Posterior cingulate gyrus (tissue), 11 donors: ENCODE data around the gene AANAT.
"Not testable (repeated sequence)": the region's sequence is repeated elsewhere in the genome, so short reads cannot be mapped to it uniquely, and the experiment has no call there.

Experiments used
- DNase-seq, 10 donors: peaks; one replicate each; pipeline versions ENCODE4 v3.0.0 to v3.0.0-alpha.2; 2020 to 2021; ENCODE audit warnings: mixed read lengths in 3 of 10
- intact Hi-C: fragments of 100-400 bp; cut with DNase I; formaldehyde crosslinking; loops from one replicate; pipeline ENCODE4 v1.15.1; 2023

Gene AANAT

GRCh38 chr17:76500747-76501017, 33.3 kb downstream of the AANAT start:
- no peak for DNase-seq
- intact Hi-C loops = no loop called here

DNA sequence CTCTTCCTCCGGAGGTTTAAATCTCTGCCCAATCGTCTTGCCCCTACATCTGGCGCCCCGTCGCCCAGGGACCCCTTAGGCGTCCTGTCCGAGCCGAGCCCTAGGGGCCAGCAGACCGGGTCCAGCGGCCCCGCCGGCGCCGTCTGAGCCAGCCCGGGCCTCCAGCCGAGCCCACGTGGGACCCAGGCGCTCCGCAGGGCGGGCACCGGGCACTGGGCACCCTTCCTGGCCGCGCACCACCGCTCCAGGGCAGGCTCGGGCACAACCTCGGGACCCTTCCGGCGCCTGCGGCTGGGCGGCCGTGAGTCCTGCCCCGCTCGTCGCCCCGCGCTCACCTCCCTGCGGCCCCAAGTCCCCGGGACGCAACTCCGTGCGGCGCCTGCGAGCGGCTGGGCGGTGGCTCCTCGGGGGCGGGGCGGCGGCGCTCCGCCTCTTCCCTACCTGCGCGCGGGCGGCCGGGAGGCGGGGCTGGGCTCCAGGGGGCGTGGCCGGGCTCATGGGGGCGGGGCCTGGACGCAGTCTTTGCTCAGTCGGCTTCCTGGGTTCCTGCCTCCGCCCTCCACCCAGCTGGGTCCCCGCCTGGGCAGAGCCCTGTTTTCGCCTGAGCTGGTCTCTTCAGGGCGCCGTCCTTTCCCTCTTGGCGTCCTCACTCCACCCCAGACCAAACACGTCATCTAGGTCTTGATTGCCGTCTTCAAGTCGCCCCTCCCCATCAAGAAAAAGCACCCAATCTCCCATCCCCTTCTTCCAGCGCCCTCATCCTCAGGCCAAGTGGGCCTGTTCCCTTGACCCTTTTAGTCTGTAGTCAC, 33.8 kb downstream of the AANAT start, which contains the start of gene RHBDF2:
RHBDF2 (minus strand) TSS at position 406 of the 809 bp plus-strand sequence. CDS start 19,899 bp downstream, outside the sequence.
- intact Hi-C loops = no loop called here

GRCh38 chr17:76501827-76502307, 34.5 kb downstream of the AANAT start:
- DNase-seq = no peak
- intact Hi-C loops = no loop called here

More for the DNA sequence above, 33.8 kb downstream of the AANAT start, which contains the start of gene RHBDF2:
- peak; percentile 51 to 97 (median 74) for DNase-seq

- no peak for DNase-seq
- intact Hi-C loops = no loop called here
These were observed 35.2 kb downstream of the AANAT start for GRCh38 chr17:76502341-76503211.

DNA sequence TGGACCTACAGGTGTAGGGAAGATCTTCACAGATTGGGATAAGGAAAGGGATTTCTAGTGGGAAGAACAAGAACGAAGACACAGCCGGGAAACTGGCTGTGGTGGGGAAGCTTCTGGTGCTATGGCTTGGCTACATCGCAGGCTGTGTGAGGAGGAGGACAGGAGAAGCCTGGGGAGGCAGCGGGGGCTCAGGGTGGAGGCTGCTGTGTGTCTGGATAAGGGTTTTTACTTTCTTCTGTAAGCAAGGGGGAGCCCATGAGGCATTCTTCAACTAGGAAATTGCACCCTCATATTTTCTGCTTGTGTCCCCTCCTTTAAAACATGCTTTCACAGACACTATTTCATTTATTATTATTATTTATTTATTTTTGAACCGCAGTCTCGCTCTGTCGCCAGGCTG, 36.7 kb downstream of the AANAT start:
- intact Hi-C loops = no loop called here
- no peak for DNase-seq

DNA sequence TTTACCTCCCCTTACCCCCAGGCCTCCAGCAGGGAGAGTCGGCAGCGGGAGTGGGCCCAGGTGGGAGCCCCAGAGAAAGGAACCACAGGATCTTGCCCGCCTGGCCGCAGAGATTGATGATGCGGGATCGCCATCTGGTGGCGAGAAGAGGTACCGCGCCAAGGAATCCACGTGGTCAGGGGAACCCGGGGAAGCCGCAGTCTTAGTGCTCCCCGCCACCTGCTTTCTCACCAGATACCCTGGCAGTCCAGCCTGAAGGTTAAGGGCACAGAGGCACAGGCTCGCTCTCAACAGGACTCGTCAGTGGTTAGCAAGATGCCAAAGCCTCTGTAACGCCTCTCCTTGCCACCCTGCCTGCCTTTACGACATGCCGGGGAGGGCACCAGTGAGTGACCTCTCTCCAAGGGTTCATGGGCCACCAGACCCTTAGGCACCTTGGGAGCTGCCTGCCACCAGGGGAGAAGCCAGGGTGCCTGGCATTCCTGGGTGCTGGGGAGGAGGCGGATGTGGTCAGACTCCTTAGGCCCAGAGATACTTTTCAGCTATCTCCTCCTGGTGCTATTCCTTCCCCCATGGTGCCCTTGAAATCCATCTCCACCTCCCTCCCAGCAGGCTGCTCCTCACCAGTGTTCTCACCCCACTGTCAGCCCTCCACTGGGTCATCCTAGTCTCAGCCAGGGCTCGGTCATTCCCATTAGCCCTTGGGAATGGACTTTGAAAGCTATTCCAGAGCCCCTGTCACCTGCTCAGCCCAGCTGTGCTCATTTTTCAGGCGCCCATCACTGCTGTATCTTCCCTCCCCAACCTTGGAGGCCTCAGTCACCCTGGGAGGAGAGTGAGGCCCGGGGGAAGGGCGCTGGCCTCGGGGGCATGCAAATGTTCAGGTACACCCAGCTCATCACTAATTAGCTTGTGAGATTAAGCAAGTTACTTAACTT, 39.3 kb downstream of the AANAT start:
- DNase-seq = peak; percentile 76 to 98 (median 92)
- intact Hi-C loops = loop anchor here (1.0 to 5.0 kb wide), 3 partner anchors 40 to 204 kb away; no protein-coding TSS in a partner anchor

DNA sequence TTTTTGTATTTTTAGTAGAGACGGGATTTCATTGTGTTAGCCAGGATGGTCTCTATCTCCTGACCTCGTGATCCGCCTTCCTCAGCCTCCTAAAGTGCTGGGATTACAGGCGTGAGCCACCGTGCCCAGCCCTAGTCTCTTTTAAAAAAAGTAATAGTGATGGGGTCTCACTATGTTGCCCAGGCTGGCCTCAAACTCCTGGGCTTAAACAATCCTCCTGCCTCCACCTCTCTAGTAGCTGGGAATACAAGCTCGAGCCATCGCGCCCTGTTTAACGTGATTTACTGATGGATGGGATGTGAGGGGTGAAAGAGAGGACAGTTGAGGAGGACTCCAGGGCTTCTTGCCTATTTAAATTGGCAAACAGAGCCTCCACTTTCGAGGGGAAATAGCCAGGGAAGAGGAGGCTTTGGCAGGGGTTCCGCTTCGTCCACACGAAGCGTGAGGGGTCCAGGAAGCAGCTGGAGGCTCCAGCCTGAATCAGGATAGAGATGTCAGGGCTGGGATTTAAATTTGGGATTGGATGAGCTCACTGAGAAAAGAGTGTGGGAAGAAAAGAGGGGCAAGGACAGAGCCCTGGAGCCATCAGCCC, 41.2 kb downstream of the AANAT start:
- not testable (repeated sequence) for DNase-seq
- intact Hi-C loops = loop anchor here (5.0 kb wide), 1 partner anchor 101 kb away; no protein-coding TSS in a partner anchor

DNA sequence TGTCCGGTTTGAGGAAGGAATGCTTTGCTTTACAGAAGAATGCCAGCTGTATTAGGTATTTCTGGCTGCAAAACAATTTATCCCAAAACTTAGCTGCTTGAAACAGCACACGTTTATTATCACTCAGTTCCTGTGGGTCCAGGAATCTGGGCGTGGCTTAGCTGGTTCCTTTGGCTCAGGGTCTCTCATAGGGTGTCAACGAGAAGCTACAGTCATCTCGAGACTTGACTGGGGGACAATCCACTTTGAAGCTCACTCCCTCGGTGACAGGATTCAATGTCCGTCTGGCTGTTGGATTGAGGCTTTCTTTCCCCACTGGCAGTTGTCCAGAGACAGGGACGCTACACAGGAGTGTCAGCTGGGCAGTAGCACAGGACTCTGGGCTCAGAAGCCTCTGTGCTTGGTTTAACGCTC, 43.4 kb downstream of the AANAT start:
- no peak for DNase-seq
- intact Hi-C loops = no loop called here

DNA sequence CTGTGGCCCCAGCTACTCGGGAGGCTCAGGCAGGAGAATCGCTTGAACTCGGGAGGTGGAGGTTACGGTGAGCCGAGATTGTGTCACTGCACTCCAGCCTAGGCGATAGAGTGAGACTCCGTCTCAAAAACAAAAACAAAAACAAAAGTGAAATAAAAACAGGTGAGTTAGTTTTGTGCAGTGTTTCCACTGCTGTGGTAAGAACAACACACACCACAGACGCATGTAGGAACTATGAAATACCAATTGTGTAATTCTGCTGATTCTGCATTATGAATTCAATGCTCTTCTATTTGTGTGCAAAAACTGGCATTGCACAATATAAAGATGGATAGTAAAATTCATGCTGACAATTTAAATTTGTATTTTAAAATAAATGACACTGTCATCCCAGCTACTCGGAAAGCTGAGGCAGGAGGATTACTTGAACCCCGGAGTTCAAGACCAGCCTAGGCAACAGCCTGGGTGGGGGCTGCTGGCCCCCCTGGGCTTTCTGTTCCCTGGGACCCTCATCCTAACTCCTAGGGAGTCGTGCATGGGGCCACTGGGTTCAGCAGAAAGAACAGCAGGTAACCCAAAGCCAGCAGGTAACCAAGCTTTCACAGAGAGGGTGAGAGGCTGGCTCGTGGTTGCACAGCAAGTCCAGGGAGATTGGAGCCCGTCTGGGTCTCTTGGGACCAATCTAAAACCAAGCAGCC, 44.4 kb downstream of the AANAT start:
- intact Hi-C loops = no loop called here
- DNase-seq = no peak

GRCh38 chr17:76512366-76513305, 45.2 kb downstream of the AANAT start:
- no peak for DNase-seq
- intact Hi-C loops = no loop called here

- DNase-seq = no peak
- intact Hi-C loops = no loop called here
These were observed 45.9 kb downstream of the AANAT start for GRCh38 chr17:76513306-76513692.

DNA sequence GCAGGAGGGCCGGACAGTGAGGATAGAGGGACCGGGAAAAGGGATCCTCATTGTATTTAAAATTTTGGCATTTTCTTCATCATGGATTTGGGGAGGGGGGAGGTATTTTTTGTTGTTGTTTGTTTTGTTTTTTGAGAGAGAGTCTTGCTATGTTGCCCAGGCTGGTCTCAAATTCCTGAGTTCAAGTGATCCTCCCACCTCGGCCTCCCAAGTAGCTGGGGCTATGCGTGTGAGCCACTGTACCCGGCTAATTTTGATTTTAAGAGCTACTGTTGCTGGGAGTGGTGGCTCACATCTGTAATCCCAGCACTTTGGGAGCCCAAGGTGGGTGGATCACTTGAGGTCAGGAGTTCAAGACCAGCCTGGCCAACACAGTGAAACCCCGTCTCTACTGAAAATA, 47.0 kb downstream of the AANAT start:
- intact Hi-C loops, DNase-seq: not testable (repeated sequence)

DNA sequence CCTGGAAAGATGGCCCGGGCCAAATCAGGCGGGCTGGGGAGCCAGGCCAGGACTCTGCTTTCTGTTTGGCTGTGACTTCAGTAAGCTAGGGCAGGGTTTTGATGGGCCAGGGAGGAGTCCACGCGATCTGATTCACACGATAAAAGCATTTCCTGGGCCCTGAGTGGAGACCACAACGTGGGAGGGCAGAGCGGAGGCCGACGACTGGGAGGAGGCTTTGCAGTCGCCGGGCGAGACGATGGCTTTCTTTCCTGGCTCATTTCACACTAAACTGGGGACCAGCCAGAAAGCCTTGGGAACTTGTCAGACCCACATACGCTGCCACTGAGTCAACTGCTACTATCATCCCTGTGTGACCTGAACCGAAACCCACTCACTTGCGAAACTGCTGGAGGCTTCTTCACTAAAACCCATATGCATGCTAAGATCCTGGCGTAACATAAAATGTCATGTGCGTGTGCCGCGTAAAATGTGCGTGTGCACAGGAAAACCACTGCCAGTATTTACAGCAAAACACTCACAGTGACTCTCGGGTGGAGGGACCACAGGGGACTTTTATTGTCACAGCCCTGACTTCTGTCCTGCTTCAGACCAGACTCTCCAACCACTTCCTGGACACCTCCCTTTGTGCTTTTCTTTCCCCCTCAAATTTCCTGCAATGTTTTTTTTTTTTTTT, 48.0 kb downstream of the AANAT start:
- intact Hi-C loops = no loop called here
- no peak for DNase-seq

DNA sequence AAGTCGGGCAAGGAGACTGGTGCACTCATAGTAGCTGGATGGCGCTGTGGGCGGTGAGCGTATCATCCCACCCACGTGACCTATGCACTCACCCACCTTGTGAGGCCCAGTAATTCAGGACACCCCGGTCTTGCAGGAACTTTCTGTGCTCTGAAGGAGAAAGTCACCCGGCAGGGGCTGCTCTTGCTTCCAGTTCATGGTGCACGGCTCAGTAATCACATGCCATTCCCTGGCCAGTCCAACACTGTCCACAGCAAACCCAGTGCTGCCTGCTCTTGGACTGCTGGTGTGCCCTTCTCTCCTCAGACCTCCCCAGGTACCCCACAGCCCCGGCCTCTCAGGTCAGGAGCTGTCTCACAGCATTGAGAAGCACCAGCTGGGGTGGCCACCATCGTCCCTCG, 50.2 kb downstream of the AANAT start:
- intact Hi-C loops = no loop called here
- no peak for DNase-seq

- intact Hi-C loops = no loop called here
- no peak for DNase-seq
These were observed 51.9 kb downstream of the AANAT start for GRCh38 chr17:76519048-76519966.
